ENCODE measurements around the gene PHF3.

- no peak for TF ChIP-seq CTCF (conservative IDR thresholded peaks at IDR 0.05; ENCODE audit: low read length)
- no peak for TF ChIP-seq EZH2phosphoT487 (IDR thresholded peaks at IDR 0.05; ENCODE audit: borderline replicate concordance, low read depth, low read length)
Observed at GRCh38 chr6:63671098-63671754, 35.6 kb downstream of the PHF3 start.

All from OCI-LY7 (cell line).